Uterus (tissue), 4 donors: ENCODE measurements around the gene DRC7. TPM values are rescaled to one million over a fixed set of nuclear protein-coding genes. Genes with fewer than 3 reads are reported as not detected.

Experiments used
- DNase-seq, 2 donors: peaks; one replicate each; pipeline ENCODE4 v3.0.0-alpha.2; 2019 to 2020
- H3K27ac ChIP-seq, 2 donors: fragments of 200-600 bp; sonication (generic); 1 replicate in 1 of 2; 2 replicates in 1 of 2; pipeline ENCODE4 v1.5.1; 2016 to 2018
- H3K27me3 ChIP-seq, 2 donors: fragments of 200-600 bp; sonication (generic); one replicate each; pipeline ENCODE4 v1.5.1; 2018 to 2019; ENCODE audit warnings: control low read depth in 1 of 2
- H3K36me3 ChIP-seq, 2 donors: fragments of 200-600 bp; sonication (generic); one replicate each; pipeline ENCODE4 v1.5.1; 2019; ENCODE audit warnings: control low read depth in 1 of 2
- H3K4me1 ChIP-seq, 2 donors: fragments of 200-600 bp; sonication (generic); one replicate each; pipeline ENCODE4 v1.5.1; 2018 to 2019; ENCODE audit warnings: control low read depth in 1 of 2
- H3K4me3 ChIP-seq, 2 donors: fragments of 200-600 bp; sonication (generic); 1 replicate in 1 of 2; 2 replicates in 1 of 2; pipeline ENCODE4 v1.5.1; 2018 to 2019; ENCODE audit warnings: mild to moderate bottlenecking in 1 of 2
- H3K9me3 ChIP-seq, 2 donors: fragments of 200-600 bp; sonication (generic); one replicate each; pipeline ENCODE4 v1.5.1; 2019; ENCODE audit warnings: control low read depth in 1 of 2
- POLR2A ChIP-seq, 2 donors: fragments of 450-650 bp; IDR thresholded peaks; one replicate each; pipeline ENCODE4 v1.6.1; 2016; ENCODE audit warnings: antibody characterized with exemption in 2 of 2, mild to moderate bottlenecking in 1 of 2, moderate library complexity in 1 of 2
- intact Hi-C: fragments of 100-400 bp; cut with DNase I; formaldehyde crosslinking; loops from one replicate; pipeline ENCODE4 v1.15.1; 2023; ENCODE audit warnings: low total_unique reads
- total RNA-seq, 4 donors: library from RNA; depleted of rRNA in 3 of 4; stranded (reverse); fragments of >200 nt in 3 of 4; gene quantifications; one replicate each; pipeline versions ENCODE4 v1.1.0 to v1.2.4, GENCODE V29; 2014 to 2023
- TF ChIP-seq, protein P1 (sequence below), 4 experiments: fragments of 200-600 bp in 2 of 4; fragments of 450-650 bp in 2 of 4; sonication (generic) in 2 of 4; IDR thresholded peaks; one replicate each; pipeline ENCODE4 v1.5.1; 2016 to 2019; ENCODE audit warnings: antibody characterized with exemption in 4 of 4, mild to moderate bottlenecking in 2 of 4, moderate library complexity in 1 of 4
- donor health status: DM: yes; HTN: yes; CAD: no.

The DRC7 gene
- total RNA-seq, 4 donors from 2014 or later: 0.18 to 5.4 TPM; not detected in 2

DNA sequence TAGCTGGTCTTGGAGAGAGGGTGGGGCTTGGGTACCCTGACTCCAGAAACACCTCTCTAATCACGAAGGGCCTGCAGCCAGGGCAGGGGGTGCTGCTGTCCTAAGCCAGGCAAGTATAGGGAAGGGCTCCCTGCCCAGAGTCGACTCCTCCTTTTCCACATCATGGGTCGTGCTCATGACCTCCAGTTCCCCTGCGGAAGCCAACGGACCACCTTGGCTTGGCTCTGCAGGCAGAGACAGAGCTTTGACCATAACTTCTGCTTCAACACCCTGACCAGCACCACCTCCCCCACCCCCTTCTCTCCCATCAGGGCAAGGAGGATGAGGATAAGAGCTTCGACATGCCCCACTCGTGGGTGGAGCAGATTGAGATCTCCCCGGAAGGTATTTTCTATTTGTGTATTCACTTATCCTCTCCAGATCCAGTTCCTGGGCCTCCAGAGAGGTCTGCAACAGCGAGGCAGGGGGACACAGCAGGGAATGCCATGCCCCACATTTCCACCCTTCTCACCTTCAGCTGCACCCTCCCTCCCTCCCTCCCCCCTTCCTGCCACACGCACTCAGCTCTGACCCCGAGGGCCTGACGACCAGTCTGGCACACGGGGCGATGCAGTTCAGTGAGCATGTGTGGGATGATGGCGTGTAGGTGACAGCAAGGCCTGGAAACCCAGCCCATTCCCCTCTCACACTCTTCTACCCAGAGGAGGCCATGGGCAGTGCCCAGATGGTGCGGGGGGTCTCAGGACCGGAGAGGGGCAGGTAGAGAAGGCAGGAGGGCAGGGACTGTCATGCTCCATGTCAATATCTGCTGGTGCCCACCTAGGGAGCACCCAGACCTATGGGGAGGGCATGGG is 27.0 kb downstream of the DRC7 start:
- H3K9me3 ChIP-seq: no peaks in the 10 kb centered on the region
- H3K27ac ChIP-seq: no peak overlapping the region
- H3K36me3 ChIP-seq: no peaks in the 10 kb centered on the region
- no peak overlapping the region for H3K4me3 ChIP-seq
- no peak for DNase-seq
- intact Hi-C loops: no loop called here
- no peaks in the 10 kb centered on the region for H3K4me1 ChIP-seq
- TF ChIP-seq POLR2A (IDR thresholded peaks at IDR 0.05): no peak
- TF ChIP-seq, protein P1, sequence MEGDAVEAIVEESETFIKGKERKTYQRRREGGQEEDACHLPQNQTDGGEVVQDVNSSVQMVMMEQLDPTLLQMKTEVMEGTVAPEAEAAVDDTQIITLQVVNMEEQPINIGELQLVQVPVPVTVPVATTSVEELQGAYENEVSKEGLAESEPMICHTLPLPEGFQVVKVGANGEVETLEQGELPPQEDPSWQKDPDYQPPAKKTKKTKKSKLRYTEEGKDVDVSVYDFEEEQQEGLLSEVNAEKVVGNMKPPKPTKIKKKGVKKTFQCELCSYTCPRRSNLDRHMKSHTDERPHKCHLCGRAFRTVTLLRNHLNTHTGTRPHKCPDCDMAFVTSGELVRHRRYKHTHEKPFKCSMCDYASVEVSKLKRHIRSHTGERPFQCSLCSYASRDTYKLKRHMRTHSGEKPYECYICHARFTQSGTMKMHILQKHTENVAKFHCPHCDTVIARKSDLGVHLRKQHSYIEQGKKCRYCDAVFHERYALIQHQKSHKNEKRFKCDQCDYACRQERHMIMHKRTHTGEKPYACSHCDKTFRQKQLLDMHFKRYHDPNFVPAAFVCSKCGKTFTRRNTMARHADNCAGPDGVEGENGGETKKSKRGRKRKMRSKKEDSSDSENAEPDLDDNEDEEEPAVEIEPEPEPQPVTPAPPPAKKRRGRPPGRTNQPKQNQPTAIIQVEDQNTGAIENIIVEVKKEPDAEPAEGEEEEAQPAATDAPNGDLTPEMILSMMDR (IDR thresholded peaks at IDR 0.05): no peak
- no peaks in the 10 kb centered on the region for H3K27me3 ChIP-seq

DNA sequence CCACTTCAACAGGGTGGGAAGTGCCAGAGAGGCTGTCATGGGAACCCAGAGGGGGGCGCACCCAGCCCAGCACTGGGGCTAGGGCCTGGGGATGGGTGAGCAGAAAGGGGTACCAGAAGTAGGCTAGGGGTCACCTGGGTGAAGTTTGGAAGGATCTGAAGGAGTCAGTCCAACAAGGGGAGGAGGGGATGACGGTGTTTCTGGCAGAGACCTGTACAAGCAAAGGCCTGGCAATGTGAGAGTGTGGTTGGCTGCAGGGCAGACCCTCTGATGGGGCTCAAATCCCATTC is 27.5 kb downstream of the DRC7 start:
- intact Hi-C loops: no loop called here
- Histone ChIP-seq H3K9me3 (no peaks in the 10 kb centered on the region), H3K36me3 (no peaks in the 10 kb centered on the region), H3K4me1 (no peaks in the 10 kb centered on the region), H3K4me3 (no peak overlapping the region), H3K27me3 (no peaks in the 10 kb centered on the region), H3K27ac (no peak overlapping the region)
- TF ChIP-seq POLR2A (IDR thresholded peaks at IDR 0.05): no peak
- TF ChIP-seq, protein P1 (IDR thresholded peaks at IDR 0.05): no peak
- no peak for DNase-seq

DNA sequence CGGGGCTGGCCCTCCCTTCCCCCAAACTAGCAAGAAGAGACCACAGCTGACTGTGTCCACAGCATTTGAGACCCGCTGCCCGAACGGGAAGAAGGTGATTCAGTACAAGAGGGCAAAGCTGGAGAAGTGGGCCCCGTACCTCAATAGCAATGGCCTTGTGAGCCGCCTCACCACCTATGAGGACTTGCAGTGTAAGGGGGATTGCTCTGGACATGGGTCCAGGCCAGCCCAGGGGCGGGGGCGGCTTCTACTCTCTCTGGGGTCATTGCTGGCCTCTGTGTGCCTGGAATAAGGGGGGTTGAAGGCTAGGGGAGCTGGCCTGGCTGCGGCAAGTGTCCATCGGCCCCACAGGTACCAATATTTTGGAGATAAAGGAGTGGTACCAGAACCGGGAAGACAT is 28.0 kb downstream of the DRC7 start:
- H3K36me3 ChIP-seq: no peaks in the 10 kb centered on the region
- intact Hi-C loops: no loop called here
- no peaks in the 10 kb centered on the region for H3K4me1 ChIP-seq
- TF ChIP-seq, protein P1 (IDR thresholded peaks at IDR 0.05): no peak
- TF ChIP-seq POLR2A (IDR thresholded peaks at IDR 0.05): no peak
- H3K27me3 ChIP-seq: no peaks in the 10 kb centered on the region
- H3K9me3 ChIP-seq: no peaks in the 10 kb centered on the region
- H3K4me3 ChIP-seq: no peak overlapping the region
- DNase-seq: no peak
- H3K27ac ChIP-seq: no peak overlapping the region

DNA sequence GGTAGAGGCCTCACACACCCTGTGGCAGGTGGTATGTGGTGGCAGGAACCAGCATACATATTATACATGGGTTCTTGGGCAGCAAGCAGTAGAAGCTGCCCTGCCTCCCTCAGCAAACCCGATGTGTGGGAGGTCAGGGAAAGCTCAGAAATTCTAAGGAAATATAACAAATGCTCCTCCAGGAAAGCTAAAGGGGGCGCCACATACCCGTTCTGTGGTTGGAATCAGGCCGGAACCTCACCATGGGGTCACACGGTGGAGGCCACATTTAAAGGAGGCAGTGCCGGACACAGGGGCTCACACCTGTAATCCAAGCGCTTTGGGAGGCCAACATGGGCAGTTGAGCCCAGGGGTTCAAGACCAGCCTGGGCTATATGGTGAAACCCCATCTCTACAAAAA is 28.6 kb downstream of the DRC7 start:
- Histone ChIP-seq H3K9me3 (no peaks in the 10 kb centered on the region), H3K4me1 (no peaks in the 10 kb centered on the region), H3K36me3 (no peaks in the 10 kb centered on the region), H3K27me3 (no peaks in the 10 kb centered on the region), H3K27ac (no peak overlapping the region), H3K4me3 (no peak overlapping the region)
- TF ChIP-seq, protein P1 (IDR thresholded peaks at IDR 0.05): no peak
- no peak for TF ChIP-seq POLR2A (IDR thresholded peaks at IDR 0.05)
- DNase-seq: no peak
- intact Hi-C loops: no loop called here

DNA sequence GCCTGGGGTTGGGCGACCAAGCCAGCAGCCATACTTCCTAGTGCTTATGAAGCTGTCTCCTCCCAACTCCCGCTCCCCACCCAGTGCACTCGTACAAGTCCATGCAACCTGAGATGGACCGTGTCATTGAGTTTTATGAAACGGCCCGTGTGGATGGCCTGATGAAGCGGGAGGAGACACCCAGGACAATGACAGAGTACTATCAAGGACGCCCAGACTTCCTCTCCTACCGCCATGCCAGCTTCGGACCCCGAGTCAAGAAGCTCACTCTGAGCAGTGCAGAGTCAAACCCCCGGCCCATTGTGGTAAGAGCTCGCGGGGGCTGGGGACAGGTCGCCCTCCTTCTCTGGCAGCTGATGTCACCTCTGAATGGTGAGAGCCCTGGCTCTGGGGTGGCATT is 29.9 kb downstream of the DRC7 start:
- H3K9me3 ChIP-seq: no peaks in the 10 kb centered on the region
- H3K27me3 ChIP-seq: no peaks in the 10 kb centered on the region
- no peaks in the 10 kb centered on the region for H3K36me3 ChIP-seq
- TF ChIP-seq, protein P1 (IDR thresholded peaks at IDR 0.05): no peak
- TF ChIP-seq POLR2A (IDR thresholded peaks at IDR 0.05): no peak
- DNase-seq: no peak
- no peak overlapping the region for H3K4me3 ChIP-seq
- no peaks in the 10 kb centered on the region for H3K4me1 ChIP-seq
- no peak overlapping the region for H3K27ac ChIP-seq
- intact Hi-C loops: no loop called here
